G401.6 (cell line): ENCODE measurements around the gene OR6X1.
A peak's percentile ranks its signal among the peaks of the same experiment; 100 is the strongest.
"Not testable (repeated sequence)": the region's sequence is repeated elsewhere in the genome, so short reads cannot be mapped to it uniquely, and the experiment has no call there.

ENCODE experiments used
- FAIRE-seq: peaks from 2 replicates; lab custom pipeline; 2012; peaks lifted over from hg19 to GRCh38; lab: Jason Lieb, UNC

Gene OR6X1

GRCh38 chr11:123751781-123752180 lies 2.5 kb downstream of the OR6X1 start:
- no peak for FAIRE-seq

GRCh38 chr11:123748349-123748748 lies 6.0 kb downstream of the OR6X1 start:
- FAIRE-seq, result not testable (repeated sequence)

GRCh38 chr11:123745764-123746451 lies 8.4 kb downstream of the OR6X1 start:
- no peak for FAIRE-seq

GRCh38 chr11:123742724-123743120 lies 11.6 kb downstream of the OR6X1 start:
- FAIRE-seq, result no peak

- no peak for FAIRE-seq
Measured at GRCh38 chr11:123742031-123742723, 12.1 kb downstream of the OR6X1 start.

- FAIRE-seq, result peak; percentile 33
Measured at GRCh38 chr11:123741159-123742030, 12.9 kb downstream of the OR6X1 start, which contains the start of gene ZNF202. TSS of gene ZNF202 (minus strand) at chr11:123741660. CDS start at chr11:123730888, 10,772 bp downstream.

- no peak for FAIRE-seq
Measured at GRCh38 chr11:123740787-123741158, 13.5 kb downstream of the OR6X1 start.

GRCh38 chr11:123738374-123738773 lies 15.9 kb downstream of the OR6X1 start:
- no peak for FAIRE-seq

- no peak for FAIRE-seq
Measured at GRCh38 chr11:123736769-123737168, 17.5 kb downstream of the OR6X1 start.

GRCh38 chr11:123729602-123730001 lies 24.7 kb downstream of the OR6X1 start:
- FAIRE-seq, result no peak

- no peak for FAIRE-seq
Measured at GRCh38 chr11:123725995-123726655, 28.2 kb downstream of the OR6X1 start.

GRCh38 chr11:123719452-123719851 lies 34.9 kb downstream of the OR6X1 start:
- FAIRE-seq, result no peak

GRCh38 chr11:123718469-123718868 lies 35.8 kb downstream of the OR6X1 start:
- no peak for FAIRE-seq

GRCh38 chr11:123718063-123718462 lies 36.3 kb downstream of the OR6X1 start:
- no peak for FAIRE-seq

- not testable (repeated sequence) for FAIRE-seq
Measured at GRCh38 chr11:123712627-123713026, 41.7 kb downstream of the OR6X1 start.

- peak; percentile 89 for FAIRE-seq
Measured at GRCh38 chr11:123707606-123708205, 46.6 kb downstream of the OR6X1 start.

GRCh38 chr11:123707206-123707605 lies 47.1 kb downstream of the OR6X1 start:
- no peak for FAIRE-seq

- FAIRE-seq, result no peak
Measured at GRCh38 chr11:123704341-123704740, 50.0 kb downstream of the OR6X1 start.
